Small intestine (tissue), 16 donors: ENCODE measurements around the gene NUPR2. TPM values are rescaled to one million over a fixed set of nuclear protein-coding genes. Genes with fewer than 3 reads are reported as not detected.
"Not testable (repeated sequence)": the region's sequence is repeated elsewhere in the genome, so short reads cannot be mapped to it uniquely, and the experiment has no call there.

ENCODE experiments used
- DNase-seq, 2 donors: peaks; one replicate each; pipeline versions ENCODE4 v3.0.0 to v3.0.0-alpha.2; 2013
- FAIRE-seq: peaks from 2 replicates; lab custom pipeline; 2012; peaks lifted over from hg19 to GRCh38; lab: Jason Lieb, UNC
- H3K27ac ChIP-seq, 3 donors: one replicate each; pipeline ENCODE4 v1.5.1; 2013; ENCODE audit warnings: low read length in 2 of 3, mild to moderate bottlenecking in 2 of 3, control low read depth in 1 of 3, inconsistent platforms in 1 of 3, low read depth in 1 of 3, moderate library complexity in 1 of 3
- H3K27me3 ChIP-seq, 3 donors: one replicate each; pipeline ENCODE4 v1.6.1; 2013; ENCODE audit warnings: low read length in 3 of 3, inconsistent platforms in 1 of 3; ENCODE audit not compliant: control insufficient read depth in 3 of 3, insufficient read depth in 3 of 3
- H3K36me3 ChIP-seq, 3 donors: one replicate each; pipeline ENCODE4 v1.6.1; 2013; ENCODE audit warnings: low read length in 3 of 3, inconsistent platforms in 1 of 3, low read depth in 1 of 3, mild to moderate bottlenecking in 1 of 3, moderate library complexity in 1 of 3; ENCODE audit not compliant: control insufficient read depth in 3 of 3, insufficient read depth in 2 of 3
- H3K4me1 ChIP-seq, 3 donors: one replicate each; pipeline ENCODE4 v1.6.1; 2013; ENCODE audit warnings: low read length in 2 of 3, inconsistent platforms in 1 of 3, low read depth in 1 of 3, mild to moderate bottlenecking in 1 of 3, moderate library complexity in 1 of 3; ENCODE audit not compliant: control insufficient read depth in 3 of 3, insufficient read depth in 2 of 3
- H3K4me3 ChIP-seq, 3 donors: one replicate each; pipeline ENCODE4 v1.5.1; 2013; ENCODE audit warnings: low read length in 3 of 3, control low read depth in 1 of 3, inconsistent platforms in 1 of 3, low read depth in 1 of 3, mild to moderate bottlenecking in 1 of 3, moderate library complexity in 1 of 3
- H3K9me3 ChIP-seq, 2 donors: one replicate each; pipeline ENCODE4 v1.6.1; 2013; ENCODE audit warnings: low read depth in 1 of 2, low read length in 1 of 2; ENCODE audit not compliant: control insufficient read depth in 2 of 2, insufficient read depth in 1 of 2
- WGBS, 3 donors: extraction: QIAGEN DNeasy Blood & Tissue Kit; methylation state at CpG; one replicate each; pipeline ENCODE4 v1.1.7; 2013; 5-methylcytosine and 5-hydroxymethylcytosine counted together
- long read RNA-seq, 10 donors: transcript quantifications; one replicate each; lab custom pipeline, GENCODE V29; 2026
- polyA plus RNA-seq, 4 donors: library from polyadenylated mRNA; stranded (reverse) in 3 of 4; unstranded in 1 of 4; fragments of 200-250 nt in 3 of 4; fragments of 120-200 nt in 1 of 4; gene quantifications; one replicate each; pipeline versions ENCODE4 v1.2.1 to v1.2.3, GENCODE V29; 2013
- donor health status: healthy with polysubstance abuse.
- donor health status: control.
- donor health status: control.
- donor health status: Bipolar disorder and iron deficiency.
- donor health status: healthy.

NUPR2 gene, protein sequence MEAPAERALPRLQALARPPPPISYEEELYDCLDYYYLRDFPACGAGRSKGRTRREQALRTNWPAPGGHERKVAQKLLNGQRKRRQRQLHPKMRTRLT
- 1 to 10 TPM in 2 of 4 donors, not detected in 2; 2.1 to 2.3 TPM for polyA plus RNA-seq
- long read RNA-seq, donor 1, partial matches to known transcripts, result 0 of 4 reads
- long read RNA-seq, donor 1, other reads (novel, unspliced or antisense), result 0 of 4 reads
- long read RNA-seq, donor 2, result 0 reads
- long read RNA-seq, donor 3, result 0 reads
- long read RNA-seq, donor 4, result 0 reads
- long read RNA-seq, donor 5, partial matches to known transcripts, result 0 of 1 reads
- long read RNA-seq, donor 5, other reads (novel, unspliced or antisense), result 0 of 1 reads
- long read RNA-seq, donor 6, result 0 reads
- long read RNA-seq, donor 7, result 0 reads
- long read RNA-seq, donor 8, result 0 reads
- long read RNA-seq, donor 9, result 0 reads
- long read RNA-seq, donor 10, result 0 reads

DNA sequence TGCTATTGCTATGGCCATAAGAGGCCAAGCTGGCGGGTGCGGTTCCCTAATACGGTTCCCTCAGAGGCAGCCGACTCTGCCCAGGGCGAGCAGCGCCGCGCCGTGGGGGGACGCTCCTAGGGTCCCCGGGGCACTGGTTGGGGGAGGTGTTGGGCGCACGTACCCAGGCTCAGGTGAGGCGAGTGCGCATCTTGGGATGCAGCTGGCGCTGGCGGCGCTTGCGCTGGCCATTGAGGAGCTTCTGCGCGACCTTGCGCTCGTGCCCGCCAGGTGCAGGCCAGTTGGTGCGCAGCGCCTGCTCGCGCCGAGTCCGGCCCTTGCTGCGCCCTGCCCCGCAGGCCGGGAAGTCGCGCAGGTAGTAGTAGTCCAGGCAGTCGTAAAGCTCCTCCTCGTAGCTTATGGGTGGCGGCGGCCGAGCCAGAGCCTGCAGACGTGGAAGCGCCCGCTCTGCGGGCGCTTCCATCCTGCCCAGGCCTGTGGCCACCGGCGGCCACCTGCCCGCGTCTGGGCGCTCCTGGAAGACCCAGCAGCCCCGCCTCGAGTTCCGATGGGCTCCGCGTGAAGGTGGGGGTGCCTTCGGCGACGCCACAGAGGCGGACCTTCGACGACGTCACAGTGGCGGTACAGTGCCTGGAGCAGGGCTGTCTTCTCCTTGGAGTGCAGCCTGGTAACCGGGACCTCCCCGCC, at the start of gene NUPR2:
NUPR2 (minus strand) TSS at position 566 of the 687 bp plus-strand sequence; CDS start at position 463, 103 bp downstream.
- H3K36me3 ChIP-seq, result no peaks in the 10 kb centered on the region
- peak within 1 kb of the TSS in 2 of 3 donors; percentile 16 to 24 for H3K4me3 ChIP-seq
- WGBS, 3 donors, result 9 to 22% (median 16%) methylated on average over 49 to 65 of the region's 65 CpGs
- peaks cover 0 to 6% (median 4%) of the 10 kb centered on the region in 3 donors for H3K27me3 ChIP-seq
- no peak for FAIRE-seq
- no peaks in the 10 kb centered on the region for H3K4me1 ChIP-seq
- H3K27ac ChIP-seq, result no peak within 1 kb of the TSS
- DNase-seq, result peak; percentile 24 to 57
- H3K9me3 ChIP-seq, result no peaks in the 10 kb centered on the region

DNA sequence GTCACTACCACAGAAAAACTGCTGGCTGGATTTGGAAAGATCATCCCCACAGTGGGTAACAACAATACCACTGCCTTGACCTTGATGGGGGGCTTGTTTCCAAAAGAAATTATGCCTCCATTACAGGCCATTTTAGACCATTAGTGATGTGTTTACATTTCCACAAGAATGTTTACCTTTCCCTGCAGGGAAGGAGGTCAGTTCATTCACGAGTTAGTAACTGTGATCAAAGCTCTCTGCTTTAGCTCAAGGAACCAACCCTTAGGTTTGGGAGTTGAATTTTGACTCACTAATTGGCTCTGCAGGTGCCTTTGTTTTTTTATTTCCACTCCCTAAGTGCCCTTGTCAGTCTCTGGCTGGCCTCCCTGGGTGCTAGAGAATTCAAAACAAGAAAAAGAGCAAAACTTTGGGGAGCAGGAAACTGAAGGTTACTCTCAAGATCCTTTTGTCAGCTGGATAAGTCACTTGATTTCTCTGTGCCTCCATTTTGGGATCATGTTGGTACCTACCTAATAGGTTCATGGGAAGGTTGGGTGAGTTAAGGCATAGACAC, 41.1 kb upstream of the NUPR2 start:
- H3K9me3 ChIP-seq, result peaks cover 2 to 37% of the 10 kb centered on the region in 2 donors
- DNase-seq (no peak), FAIRE-seq (no peak)
- H3K27me3 ChIP-seq, result no peaks in the 10 kb centered on the region
- no peak overlapping the region for H3K27ac ChIP-seq
- no peaks in the 10 kb centered on the region for H3K4me1 ChIP-seq
- H3K36me3 ChIP-seq, result no peaks in the 10 kb centered on the region
- H3K4me3 ChIP-seq, result no peak overlapping the region
- WGBS, 3 donors, result 0 to 4% (median 3%) methylated on average over 1 of the region's 1 CpG

DNA sequence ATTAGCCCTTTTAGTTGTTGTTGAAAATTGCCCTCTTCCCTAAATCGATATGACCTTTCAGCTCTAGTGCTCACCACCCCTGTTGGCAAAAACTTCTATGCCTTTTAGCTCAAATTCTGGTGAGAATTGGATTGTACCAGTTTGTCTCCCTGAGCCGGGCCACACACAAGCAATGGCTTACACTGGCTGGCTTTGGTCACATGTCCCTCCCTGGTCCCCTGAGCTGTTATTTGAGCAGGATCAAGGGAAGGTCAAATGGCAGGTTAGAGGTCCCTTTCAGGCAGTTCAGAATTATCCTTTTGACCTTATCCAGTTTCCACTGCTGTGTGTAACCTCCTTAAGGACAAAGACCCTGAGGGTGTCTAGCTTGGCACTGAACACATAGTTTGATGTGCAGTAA, 14.8 kb upstream of the NUPR2 start:
- not testable (repeated sequence) for H3K27ac ChIP-seq, H3K9me3 ChIP-seq, H3K36me3 ChIP-seq, FAIRE-seq, H3K27me3 ChIP-seq, H3K4me3 ChIP-seq, DNase-seq, H3K4me1 ChIP-seq
- 41 to 73% (median 46%) methylated on average over 2 of the region's 2 CpGs for WGBS, 3 donors

DNA sequence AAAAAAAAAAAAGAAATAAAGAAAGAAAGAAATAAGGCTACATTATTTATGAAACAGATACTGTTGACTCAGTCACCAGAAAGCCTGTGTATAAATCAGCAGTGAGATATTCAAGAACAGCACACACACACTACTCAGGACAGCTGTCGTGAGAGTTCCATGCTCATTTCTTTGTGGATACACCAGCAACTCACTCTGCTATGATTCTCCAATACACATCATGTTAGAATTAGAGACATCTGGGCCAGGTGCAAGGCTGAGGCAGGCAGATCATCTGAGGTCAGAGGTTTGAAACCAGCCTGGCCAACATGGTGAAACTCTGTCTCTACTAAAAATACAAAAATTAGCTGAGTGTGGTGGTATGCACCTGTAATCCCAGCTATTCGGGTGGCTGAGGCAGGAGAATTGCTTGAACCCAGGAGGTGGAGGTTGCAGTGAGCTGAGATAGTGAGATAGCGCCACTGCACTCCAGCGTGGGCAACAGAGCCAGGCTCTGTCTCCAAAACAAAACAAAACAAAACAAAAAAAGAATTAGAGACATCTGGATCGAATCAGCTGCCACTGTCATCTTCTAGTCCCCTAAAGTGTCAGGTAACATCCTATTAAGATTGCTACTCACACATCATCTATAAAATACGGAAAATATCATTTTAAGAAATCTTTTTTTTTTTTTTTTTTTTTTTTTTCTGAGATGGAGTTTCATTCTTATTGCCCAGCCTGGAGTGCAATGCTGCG, 11.2 kb upstream of the NUPR2 start:
- DNase-seq (no peak), FAIRE-seq (no peak)
- Histone ChIP-seq H3K27me3 (no peaks in the 10 kb centered on the region), H3K36me3 (no peaks in the 10 kb centered on the region), H3K4me1 (no peaks in the 10 kb centered on the region), H3K9me3 (no peaks in the 10 kb centered on the region), H3K4me3 (no peak overlapping the region), H3K27ac (no peak overlapping the region)
- WGBS, 3 donors, result 65 to 74% (median 73%) methylated on average over 7 of the region's 7 CpGs

- FAIRE-seq (no peak), DNase-seq (no peak)
- H3K9me3 ChIP-seq, result no peaks in the 10 kb centered on the region
- H3K4me1 ChIP-seq, result no peaks in the 10 kb centered on the region
- H3K36me3 ChIP-seq, result no peaks in the 10 kb centered on the region
- no peak overlapping the region for H3K27ac ChIP-seq
- H3K27me3 ChIP-seq, result no peaks in the 10 kb centered on the region
- no peak overlapping the region for H3K4me3 ChIP-seq
- WGBS, 3 donors, result 72 to 81% (median 77%) methylated on average over 8 of the region's 8 CpGs
Measured at GRCh38 chr7:56125831-56126230, 9.6 kb upstream of the NUPR2 start.

GRCh38 chr7:56124981-56125380, 8.8 kb upstream of the NUPR2 start:
- no peaks in the 10 kb centered on the region for H3K9me3 ChIP-seq
- no peak for DNase-seq
- no peak for FAIRE-seq
- H3K27me3 ChIP-seq, result no peaks in the 10 kb centered on the region
- H3K4me3 ChIP-seq, result no peak overlapping the region
- no peaks in the 10 kb centered on the region for H3K36me3 ChIP-seq
- no peak overlapping the region for H3K27ac ChIP-seq
- no peaks in the 10 kb centered on the region for H3K4me1 ChIP-seq
- WGBS, 3 donors, result 65 to 79% (median 77%) methylated on average over 5 to 6 of the region's 6 CpGs

- no peak overlapping the region for H3K4me3 ChIP-seq
- FAIRE-seq, result no peak
- H3K36me3 ChIP-seq, result no peaks in the 10 kb centered on the region
- no peak overlapping the region for H3K27ac ChIP-seq
- no peaks in the 10 kb centered on the region for H3K4me1 ChIP-seq
- H3K27me3 ChIP-seq, result peaks cover 0 to under 1% (median 0%) of the 10 kb centered on the region in 3 donors
- H3K9me3 ChIP-seq, result no peaks in the 10 kb centered on the region
- 85 to 88% (median 86%) methylated on average over 6 of the region's 6 CpGs for WGBS, 3 donors
- no peak for DNase-seq
Measured at GRCh38 chr7:56121440-56121839, 5.2 kb upstream of the NUPR2 start.

- not testable (repeated sequence) for FAIRE-seq, H3K27ac ChIP-seq, H3K4me3 ChIP-seq, H3K36me3 ChIP-seq, H3K4me1 ChIP-seq, DNase-seq, H3K9me3 ChIP-seq, H3K27me3 ChIP-seq
- 94 to 98% (median 98%) methylated on average over 3 of the region's 3 CpGs for WGBS, 3 donors
Measured at GRCh38 chr7:56112244-56112643, 4.0 kb downstream of the NUPR2 start.
